ENCODE data around the gene SDHC. TPM values are rescaled to one million over a fixed set of nuclear protein-coding genes. Genes with fewer than 3 reads are reported as not detected.

The SDHC gene
- total and polyA plus RNA-seq, 4 donors = 52.5 to 204 (median 130) TPM

DNA sequence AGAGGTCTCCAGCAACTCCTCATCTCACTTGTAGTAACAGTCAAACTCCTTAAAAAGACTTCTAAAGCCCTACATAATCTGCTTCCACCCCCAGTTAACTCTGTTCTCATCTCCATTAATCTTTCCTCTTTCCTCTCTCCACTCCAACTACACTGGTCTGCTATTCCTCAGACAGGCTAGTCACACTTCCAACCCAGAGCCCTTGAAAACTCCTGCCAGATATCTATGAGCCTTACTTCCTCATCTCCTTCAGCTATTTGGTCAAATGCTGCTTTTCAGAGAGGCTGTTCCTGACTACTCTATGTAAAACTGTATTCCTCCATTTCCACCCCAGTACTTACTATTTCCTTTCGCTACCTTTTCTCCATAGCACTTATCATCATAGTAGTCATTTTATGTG is 31.2 kb upstream of the SDHC start:
- Histone ChIP-seq H3K27ac (ENCODE audit: low read depth in 1 of 2, low read length in 1 of 2) (no peak overlapping the region), H3K4me1 (ENCODE audit: control insufficient read depth in 5 of 5, insufficient read depth in 5 of 5, low read length in 5 of 5) (no peaks in the 10 kb centered on the region), H3K36me3 (ENCODE audit: control insufficient read depth in 4 of 4, insufficient read depth in 4 of 4, low read length in 4 of 4) (no peaks in the 10 kb centered on the region), H3K9ac (ENCODE audit: insufficient read depth in 1 of 2, low read length in 2 of 2) (no peak overlapping the region), H3K27me3 (ENCODE audit: control insufficient read depth in 3 of 3, insufficient read depth in 3 of 3, low read length in 2 of 3) (no peaks in the 10 kb centered on the region), H3K9me3 (ENCODE audit: control insufficient read depth in 4 of 4, insufficient read depth in 3 of 4, low read length in 3 of 4) (no peaks in the 10 kb centered on the region), H3K4me3 (no peak overlapping the region)
- no peak for DNase-seq
- WGBS, 2 donors = 95 to 97% methylated on average over 1 of the region's 1 CpG
- no peak for TF ChIP-seq CTCF (IDR thresholded peaks at IDR 0.05; ENCODE audit: control extremely low read depth, extremely low read depth)
- no peak for ATAC-seq (ENCODE audit: insufficient read depth, low FRiP score)

DNA sequence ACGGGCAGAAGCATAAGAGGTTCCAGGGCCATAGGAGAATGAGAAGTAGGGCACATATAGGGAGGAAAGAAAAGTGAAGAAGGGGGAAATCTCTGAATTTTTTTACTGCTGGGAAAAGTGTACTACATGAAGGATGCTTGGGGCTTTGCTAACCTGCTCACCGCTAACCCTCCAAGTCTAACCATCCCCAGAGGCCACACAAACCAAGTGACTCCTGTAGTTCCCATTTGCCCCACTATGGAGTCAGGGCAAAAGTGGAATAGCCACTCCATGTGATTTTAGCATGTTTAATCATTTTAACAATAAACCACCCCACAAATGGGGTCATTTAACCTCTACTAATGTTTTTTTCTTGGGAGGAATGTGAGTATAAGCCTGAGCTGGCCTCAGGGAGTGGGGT is 29.1 kb upstream of the SDHC start:
- Histone ChIP-seq H3K27ac (ENCODE audit: low read depth in 1 of 2, low read length in 1 of 2) (no peak overlapping the region), H3K4me3 (no peak overlapping the region), H3K36me3 (ENCODE audit: control insufficient read depth in 4 of 4, insufficient read depth in 4 of 4, low read length in 4 of 4) (no peaks in the 10 kb centered on the region), H3K9ac (ENCODE audit: insufficient read depth in 1 of 2, low read length in 2 of 2) (no peak overlapping the region), H3K4me1 (ENCODE audit: control insufficient read depth in 5 of 5, insufficient read depth in 5 of 5, low read length in 5 of 5) (no peaks in the 10 kb centered on the region), H3K9me3 (ENCODE audit: control insufficient read depth in 4 of 4, insufficient read depth in 3 of 4, low read length in 3 of 4) (no peaks in the 10 kb centered on the region), H3K27me3 (ENCODE audit: control insufficient read depth in 3 of 3, insufficient read depth in 3 of 3, low read length in 2 of 3) (no peaks in the 10 kb centered on the region)
- 92 to 96% methylated on average over 2 of the region's 2 CpGs for WGBS, 2 donors
- TF ChIP-seq CTCF (IDR thresholded peaks at IDR 0.05; ENCODE audit: control extremely low read depth, extremely low read depth) = no peak
- DNase-seq = no peak
- ATAC-seq (ENCODE audit: insufficient read depth, low FRiP score) = no peak

DNA sequence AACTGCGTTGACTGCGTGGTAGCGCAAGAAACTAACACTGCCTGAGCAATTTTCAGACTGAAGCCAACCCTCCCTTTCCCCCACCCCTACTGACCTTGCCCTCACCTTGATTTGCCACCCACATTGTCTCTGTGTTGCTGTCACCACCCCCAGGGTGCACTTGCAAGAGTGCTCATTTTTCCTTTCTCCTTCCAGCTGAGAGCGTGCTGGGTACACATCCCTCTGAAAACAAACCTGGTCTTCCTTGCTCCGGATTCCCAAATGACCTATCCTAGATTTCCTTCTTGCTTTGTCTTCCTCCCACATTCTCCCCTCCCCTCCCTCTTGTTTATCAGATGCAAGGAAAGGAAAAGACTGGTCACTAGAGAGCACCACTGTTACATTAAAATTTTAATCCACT is 28.7 kb upstream of the SDHC start:
- no peak for TF ChIP-seq CTCF (IDR thresholded peaks at IDR 0.05; ENCODE audit: control extremely low read depth, extremely low read depth)
- H3K27ac ChIP-seq (ENCODE audit: low read depth in 1 of 2, low read length in 1 of 2) = no peak overlapping the region
- WGBS, 2 donors = 70 to 81% methylated on average over 5 of the region's 5 CpGs
- DNase-seq (no peak), ATAC-seq (ENCODE audit: insufficient read depth, low FRiP score) (no peak)
- no peaks in the 10 kb centered on the region for H3K4me1 ChIP-seq (ENCODE audit: control insufficient read depth in 5 of 5, insufficient read depth in 5 of 5, low read length in 5 of 5)
- H3K36me3 ChIP-seq (ENCODE audit: control insufficient read depth in 4 of 4, insufficient read depth in 4 of 4, low read length in 4 of 4) = no peaks in the 10 kb centered on the region
- H3K4me3 ChIP-seq = no peak overlapping the region
- no peaks in the 10 kb centered on the region for H3K9me3 ChIP-seq (ENCODE audit: control insufficient read depth in 4 of 4, insufficient read depth in 3 of 4, low read length in 3 of 4)
- no peaks in the 10 kb centered on the region for H3K27me3 ChIP-seq (ENCODE audit: control insufficient read depth in 3 of 3, insufficient read depth in 3 of 3, low read length in 2 of 3)
- no peak overlapping the region for H3K9ac ChIP-seq (ENCODE audit: insufficient read depth in 1 of 2, low read length in 2 of 2)

DNA sequence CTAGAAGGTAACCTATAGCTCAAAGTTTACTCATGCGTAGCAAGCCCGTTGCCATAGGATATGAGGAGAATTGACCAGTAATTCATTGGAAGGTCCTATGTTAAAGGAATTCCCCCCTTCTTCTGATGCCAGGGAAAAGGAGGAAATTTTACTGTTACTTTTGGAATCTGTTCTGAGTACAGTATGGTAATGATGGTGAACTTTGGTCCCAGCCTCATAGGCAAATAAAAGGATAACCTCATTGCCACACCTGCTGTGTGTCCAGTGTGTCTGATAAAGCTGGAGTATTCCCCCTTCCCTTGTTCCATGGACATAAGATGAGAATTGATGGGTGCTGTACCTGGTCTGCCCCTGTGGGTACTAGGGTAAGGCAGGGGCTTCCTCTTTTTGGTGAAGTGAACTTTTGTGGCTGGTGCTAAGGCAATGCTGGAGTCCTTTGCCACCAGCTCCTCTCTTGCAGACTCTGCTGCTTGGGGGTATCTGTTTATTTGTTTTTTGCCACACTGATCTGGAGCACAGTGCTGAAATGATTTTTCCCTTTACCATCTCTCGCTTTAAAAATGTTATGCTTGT is 26.6 kb upstream of the SDHC start:
- no peaks in the 10 kb centered on the region for H3K36me3 ChIP-seq (ENCODE audit: control insufficient read depth in 4 of 4, insufficient read depth in 4 of 4, low read length in 4 of 4)
- WGBS, 2 donors = 93 to 97% methylated on average over 3 of the region's 3 CpGs

More for the DNA sequence above, 26.6 kb upstream of the SDHC start:
- DNase-seq (no peak), ATAC-seq (ENCODE audit: insufficient read depth, low FRiP score) (no peak)
- TF ChIP-seq CTCF (IDR thresholded peaks at IDR 0.05; ENCODE audit: control extremely low read depth, extremely low read depth) = no peak
- Histone ChIP-seq H3K27ac (ENCODE audit: low read depth in 1 of 2, low read length in 1 of 2) (no peak overlapping the region), H3K27me3 (ENCODE audit: control insufficient read depth in 3 of 3, insufficient read depth in 3 of 3, low read length in 2 of 3) (no peaks in the 10 kb centered on the region), H3K9ac (ENCODE audit: insufficient read depth in 1 of 2, low read length in 2 of 2) (no peak overlapping the region), H3K9me3 (ENCODE audit: control insufficient read depth in 4 of 4, insufficient read depth in 3 of 4, low read length in 3 of 4) (no peaks in the 10 kb centered on the region), H3K4me3 (no peak overlapping the region), H3K4me1 (ENCODE audit: control insufficient read depth in 5 of 5, insufficient read depth in 5 of 5, low read length in 5 of 5) (no peaks in the 10 kb centered on the region)

Data from lung (tissue), 12 donors.